NCI-H69 (cell line): ENCODE measurements around the gene TNIK.
A peak's percentile ranks its signal among the peaks of the same experiment; 100 is the strongest.

ENCODE experiments used
- DNase-seq: peaks from one replicate; lab custom pipeline; 2025; lab: John Stamatoyannopoulos, UW

Gene TNIK

DNA sequence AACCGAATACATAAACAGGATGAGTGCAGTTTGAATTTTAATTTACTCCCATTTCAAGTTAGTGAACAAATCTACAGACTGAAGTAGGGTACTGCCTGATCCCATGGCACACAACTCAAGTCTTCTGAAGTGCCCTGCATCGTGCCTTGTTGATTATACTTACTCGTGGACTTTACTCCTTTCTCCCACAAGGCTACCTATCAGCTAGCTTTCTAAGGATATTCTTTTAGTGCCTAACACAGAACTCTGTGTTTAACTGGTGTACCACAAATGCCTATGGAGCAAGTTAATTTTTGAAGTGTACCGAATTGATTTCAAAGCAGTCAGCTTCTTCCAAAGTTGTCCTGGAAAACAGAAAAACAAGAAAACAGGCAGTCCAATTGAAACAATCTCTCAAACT lies 119.8 kb downstream of the TNIK start:
- no peak for DNase-seq

DNA sequence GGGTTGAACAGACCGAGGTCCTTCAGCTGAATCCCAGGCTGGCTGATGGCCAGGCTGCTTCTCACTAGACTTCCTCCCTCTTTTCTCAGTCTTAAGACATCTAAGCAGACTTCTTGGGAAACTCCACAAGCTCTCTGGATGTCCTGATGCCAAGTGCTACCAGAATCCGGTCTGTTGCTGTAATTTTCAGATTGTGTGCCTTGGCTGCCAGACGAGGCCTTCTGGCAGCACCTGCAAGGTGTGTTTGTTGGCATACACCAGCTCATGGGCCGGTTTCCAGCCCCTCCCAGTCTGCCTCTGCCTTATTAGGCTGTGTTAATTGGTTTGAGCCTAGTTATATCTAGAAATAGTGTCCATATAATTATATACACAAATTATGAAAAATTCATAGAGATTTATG lies 120.6 kb downstream of the TNIK start:
- no peak for DNase-seq

DNA sequence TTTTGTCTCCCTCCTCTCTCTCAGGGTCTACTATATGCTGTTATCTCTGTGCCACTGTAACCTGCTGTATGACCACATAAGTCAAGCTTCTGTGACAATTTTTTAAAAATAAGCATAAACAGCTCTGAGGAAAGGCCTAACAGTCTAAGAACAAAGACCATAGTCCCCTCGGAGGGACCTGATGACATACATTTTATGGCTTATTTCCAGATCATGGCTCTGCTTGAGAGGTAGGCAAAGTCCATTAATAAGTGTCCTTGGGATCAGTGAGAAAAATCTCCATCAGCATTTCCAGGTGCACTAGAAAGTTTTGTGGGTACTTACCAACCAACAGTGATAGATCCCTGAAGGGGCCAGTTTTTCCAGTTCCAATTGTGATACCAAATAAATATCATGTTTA lies 123.8 kb downstream of the TNIK start:
- DNase-seq, result no peak

DNA sequence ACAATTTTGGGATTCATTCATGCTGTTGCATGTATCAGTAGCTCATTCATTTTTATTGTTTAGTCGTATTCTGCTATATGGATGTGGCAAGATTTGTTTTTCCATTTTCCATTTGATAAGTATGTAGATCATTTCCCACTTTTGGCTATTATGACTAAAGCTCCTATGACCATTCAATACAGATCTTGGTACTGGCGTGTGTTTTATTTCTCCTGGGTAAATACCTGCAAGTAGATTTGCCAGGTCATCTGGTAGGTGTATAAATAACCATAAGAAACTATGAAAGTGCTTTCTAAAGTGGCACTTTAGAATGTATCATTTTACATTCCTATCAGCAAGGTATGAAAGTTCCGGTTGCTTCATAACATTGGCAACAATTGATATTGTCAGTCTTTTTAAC lies 124.6 kb downstream of the TNIK start:
- no peak for DNase-seq

DNA sequence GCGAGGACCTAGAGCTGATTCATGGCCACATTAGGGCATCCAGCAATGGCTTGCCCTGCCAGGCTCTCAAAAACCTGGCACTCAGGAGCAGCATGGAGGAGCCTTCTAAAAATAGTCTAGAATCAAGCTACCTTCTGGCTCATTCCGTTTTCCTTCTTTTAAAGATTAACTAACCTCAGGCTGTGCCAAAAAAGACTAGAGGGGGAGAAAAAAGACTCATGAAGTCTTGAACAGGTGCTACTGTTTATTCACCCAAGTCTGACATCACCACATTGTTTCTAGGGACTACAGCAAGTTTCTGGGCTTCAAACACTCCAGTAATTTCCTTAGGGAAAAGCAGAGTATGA lies 125.8 kb downstream of the TNIK start:
- no peak for DNase-seq

DNA sequence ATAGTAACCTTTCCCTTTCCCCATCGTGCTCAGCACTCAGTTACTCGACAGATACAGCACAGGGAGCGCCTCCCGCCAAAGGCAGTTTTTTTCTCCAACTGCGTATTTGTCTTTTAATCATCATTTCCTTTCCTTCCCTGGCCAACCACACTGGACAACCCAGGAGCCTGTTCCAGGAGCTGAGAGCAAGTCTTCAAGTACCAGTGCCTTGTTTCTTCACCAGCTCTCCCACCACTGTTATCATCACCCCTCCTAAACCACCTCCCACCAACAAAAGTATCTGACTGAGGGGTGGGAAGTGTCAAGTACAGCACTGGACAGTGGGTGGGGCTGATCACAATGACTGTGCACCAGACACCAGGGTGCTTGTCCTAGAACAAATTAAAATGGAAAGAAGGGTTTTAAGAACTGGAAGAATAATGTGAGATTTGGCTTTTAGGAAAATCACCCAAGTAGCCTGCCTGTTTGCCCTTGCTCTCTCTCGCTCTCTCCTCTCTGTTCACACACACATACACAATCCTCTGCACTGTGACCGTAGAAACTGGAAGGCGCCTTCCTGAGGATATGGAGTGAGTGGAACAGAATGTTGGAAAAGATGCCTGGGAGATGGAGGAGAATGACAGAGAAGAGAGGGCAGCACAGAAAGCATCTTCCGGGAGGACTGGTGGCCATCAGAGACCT lies 126.3 kb downstream of the TNIK start:
- no peak for DNase-seq

DNA sequence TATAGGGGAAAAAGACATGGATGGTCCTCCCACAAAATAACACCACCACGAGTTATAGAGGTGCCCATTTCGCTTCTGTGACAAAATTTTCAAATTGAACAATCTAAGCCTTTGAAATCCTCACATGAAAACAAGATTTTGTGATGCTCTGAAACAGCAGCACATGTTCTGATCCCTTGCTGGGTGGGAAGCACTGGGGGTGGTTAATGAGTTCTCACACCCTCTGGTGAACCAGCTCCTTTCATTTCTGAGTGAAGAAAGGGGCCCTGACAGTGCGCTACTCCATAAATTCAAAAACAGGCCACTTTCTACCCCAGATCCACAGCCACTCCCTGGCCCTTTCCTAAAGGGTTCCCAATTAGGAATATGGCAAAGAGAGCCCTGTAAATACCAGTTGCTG lies 129.3 kb downstream of the TNIK start:
- no peak for DNase-seq

DNA sequence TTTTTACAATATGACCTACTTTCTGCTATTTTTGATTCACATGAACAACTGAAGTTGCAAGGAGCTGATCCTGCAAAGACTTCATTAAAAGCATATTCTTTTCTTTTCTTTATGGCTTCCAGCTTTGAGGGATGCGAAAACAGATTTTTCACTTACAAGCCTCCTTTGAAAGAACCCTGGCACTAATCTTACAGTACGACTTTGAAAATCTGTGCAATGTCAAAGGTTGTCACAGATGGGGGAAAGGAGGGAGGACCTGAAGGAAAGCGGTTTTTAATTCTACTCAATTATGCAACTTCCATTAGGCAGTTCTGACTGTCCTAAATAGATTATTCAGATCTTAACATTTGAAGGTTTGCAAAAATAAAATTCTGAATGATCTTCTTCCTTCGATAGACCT lies 130.5 kb downstream of the TNIK start:
- DNase-seq, result no peak

DNA sequence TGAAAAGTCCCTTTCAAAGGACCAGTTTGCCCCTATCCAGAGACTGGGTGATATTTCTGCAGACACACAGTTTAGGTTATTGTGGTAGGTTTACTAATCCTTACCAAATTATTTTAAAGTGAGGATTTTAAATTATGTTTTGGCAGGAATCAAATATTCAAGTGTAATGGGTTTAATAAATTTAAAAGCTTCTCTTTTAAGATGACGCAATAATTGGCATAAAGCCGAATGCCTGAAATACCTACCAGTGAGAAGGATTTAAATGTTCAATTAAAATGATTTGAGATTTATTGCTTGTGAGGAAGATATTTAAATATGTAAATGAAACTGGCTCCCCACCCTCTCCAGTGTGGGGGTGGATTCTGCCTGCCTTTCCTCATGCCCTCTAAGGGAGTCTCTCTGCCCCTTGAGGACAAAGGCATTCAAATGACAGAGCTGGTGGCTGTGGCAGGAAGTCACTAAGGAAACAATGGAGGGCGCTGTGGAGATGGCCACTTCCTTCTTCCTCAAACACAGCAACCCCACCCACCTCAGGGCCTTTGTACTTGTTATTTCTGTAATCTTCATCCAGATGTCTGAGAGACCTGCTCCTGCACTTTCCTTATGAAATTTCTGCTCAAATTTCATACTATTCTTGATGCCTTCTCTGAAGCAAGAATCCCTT lies 131.7 kb downstream of the TNIK start:
- peak; percentile 41 for DNase-seq

DNA sequence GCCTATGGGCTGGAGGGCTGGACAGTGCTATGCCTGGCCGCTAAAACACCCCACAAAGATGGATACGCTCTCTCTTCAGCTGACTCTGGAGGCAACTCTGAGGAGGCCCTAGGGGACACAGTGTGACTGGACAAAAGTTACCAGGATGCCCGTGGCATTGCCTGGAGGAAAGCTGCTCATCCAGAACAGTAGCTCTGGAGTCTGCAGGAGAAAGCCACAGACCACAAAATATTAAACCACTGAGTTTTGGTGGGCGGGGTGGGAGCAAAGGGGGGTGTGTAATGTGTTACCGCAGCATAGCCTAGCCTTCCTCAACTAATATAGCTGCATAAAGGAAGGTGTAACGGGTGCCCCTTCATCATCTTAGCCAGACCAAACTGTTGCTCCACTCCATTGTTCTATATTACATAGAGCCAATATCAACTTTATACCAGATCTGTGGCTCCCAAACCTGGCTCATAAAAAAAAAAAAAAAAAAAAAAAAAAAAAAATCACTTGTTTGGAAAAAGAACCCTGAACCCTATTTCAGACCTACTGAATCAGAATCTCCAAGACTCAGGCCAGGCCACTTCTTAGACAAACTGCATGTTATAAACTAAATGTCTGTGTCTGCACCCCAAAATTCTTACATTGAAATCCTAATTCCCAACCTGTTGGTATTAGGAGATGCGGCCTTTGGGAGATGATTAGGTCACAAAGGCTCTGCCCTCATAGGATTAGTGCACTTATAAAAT lies 132.6 kb downstream of the TNIK start:
- DNase-seq, result no peak

DNA sequence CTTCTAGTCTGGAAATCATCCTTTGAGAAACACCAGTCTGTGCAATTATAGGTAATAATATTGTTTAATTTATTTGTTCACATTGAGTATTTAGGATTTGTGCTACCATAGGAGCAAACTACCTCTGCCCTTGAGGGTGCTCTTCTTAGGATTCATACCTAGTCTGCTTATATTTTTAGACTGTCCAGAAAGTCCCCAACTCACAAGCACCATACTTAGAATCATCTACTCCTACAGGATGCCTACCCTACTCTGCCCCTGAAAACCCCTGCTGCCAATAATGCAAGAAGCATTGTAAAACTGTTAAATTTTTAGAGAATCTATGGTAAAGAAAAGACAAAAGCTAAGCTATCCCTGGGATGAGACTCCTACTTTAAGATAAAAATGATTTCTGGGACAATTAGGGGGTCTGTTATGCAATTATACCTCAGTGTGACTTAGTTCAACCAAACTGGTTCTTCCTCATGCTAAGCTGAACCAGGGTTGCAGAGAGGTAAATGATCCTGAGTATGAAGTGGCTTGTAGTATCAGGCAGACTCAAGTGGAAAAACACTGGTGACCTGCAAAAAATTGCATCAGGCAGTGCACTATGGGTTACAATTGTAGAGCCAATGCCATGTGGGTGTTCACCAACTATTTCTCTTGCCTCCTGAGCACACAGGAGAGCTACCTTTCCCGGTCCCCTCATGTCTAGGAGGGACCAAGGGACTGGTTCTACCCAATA lies 133.3 kb downstream of the TNIK start:
- no peak for DNase-seq

DNA sequence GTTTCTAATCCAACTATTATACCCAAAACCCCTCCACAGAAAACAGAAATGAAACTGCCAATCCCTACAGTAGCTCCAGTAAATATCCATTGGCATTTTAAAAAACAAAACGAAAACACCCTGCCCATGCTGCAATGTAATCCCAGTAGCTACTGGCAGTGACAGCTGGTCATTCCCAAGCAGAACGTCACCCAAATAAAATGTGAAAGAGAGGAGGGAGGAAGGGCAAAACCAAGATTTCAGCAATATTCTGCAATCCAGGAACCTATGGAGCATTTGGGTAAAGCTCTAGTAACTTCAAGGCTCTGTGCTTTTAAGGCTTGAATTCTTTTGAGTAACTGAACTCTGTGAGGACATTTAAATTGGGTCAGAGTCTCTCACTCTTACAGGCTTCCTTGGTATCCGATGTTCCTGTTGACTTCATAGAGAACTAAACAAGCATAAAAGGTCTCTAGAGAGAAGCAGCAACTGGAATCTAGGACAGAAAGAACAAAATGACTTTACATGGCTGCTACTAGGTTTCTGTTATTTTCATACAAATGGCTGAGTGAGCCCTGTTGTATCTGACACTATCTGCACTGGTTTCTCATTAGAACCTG lies 136.2 kb downstream of the TNIK start:
- DNase-seq, result no peak

DNA sequence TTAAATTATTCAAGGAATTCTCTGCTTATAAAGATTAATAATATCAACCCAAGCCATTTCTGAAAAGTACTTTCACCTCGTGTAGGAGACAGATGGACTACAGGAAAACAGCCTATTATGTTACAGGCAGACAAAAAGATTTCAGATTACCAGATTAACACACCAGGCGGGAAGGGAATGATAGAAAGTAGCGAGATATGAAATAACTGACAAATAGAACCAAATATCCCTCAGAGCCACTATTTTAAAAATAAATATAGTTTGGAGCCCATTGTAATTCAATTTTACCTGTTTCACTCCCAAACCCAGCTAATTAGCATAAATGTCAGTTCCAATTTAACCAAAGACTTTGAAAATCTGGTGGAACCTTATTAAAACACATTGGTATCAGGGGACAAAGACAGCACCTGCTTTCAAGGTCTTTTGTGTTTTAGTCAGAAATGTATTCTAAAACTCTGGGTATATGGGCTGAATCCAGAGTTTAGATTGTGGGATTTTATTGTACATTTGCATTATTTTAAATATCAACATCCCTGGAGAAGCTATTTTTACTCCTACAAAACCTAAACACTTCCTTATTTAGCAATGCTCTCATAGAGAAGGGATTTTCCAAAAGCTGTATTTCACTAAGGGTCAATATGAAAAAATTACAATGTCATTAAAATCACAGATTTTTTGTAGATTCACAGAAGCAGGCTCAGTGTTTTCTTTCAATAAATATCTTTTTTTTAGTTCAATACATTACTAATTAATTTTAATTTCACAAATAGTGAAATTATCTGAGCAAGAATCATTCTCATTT lies 138.4 kb downstream of the TNIK start:
- DNase-seq, result no peak

DNA sequence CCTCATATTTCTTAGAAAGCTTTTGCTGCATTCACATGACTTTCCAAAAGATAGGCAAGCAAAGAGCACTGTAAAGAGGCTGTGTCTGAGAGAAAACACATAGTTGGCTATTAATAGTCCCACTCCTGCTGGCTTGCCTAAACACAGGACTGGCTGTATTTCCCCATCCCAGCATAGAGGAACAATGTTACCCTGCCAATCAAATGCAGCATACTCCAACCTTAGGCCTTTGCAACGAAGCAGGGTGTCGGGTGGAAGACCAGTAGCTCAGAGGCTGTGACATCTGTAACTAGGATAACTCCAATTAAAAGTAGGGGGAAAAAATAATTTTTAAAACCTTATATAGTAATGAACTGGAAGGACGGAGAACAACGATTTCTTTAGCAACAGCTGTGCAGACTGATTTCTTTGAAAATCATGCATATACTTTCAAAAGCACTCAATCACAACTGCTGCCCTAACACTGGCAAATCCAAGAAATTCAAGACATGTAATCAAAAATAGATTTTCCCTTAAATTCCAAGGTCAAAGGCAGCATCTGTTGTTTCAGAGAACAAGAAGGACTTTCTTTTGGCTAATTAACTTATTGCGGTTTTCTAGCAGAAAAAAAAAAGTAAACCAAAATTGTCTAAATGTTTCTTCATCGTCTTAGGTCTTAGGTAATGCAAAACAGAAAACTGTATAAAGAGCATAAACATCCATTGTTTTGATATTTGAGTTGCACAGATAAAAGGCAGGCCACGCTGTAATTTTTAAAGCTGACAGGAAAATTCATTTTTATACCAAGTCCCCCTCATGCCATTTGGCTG lies 139.3 kb downstream of the TNIK start:
- DNase-seq, result no peak

DNA sequence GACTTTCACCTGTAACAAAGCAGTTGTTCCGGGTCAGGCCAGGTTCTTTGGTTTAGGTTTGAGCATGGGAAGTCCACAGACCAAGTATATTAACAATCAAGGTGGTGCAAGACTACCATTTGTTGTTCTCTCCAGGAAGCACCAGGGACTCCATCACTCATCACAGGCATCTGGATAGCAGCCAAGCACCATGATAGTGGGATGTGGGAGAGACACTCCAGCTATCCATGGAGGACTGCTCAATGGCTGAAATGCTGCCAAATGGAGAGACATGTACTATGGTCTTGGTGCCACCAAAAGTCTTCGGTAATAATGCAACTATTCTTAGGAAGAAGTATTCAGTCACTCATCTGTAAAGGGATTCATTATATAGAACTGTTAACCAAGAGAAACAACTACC lies 143.0 kb downstream of the TNIK start:
- peak; percentile 18 for DNase-seq

DNA sequence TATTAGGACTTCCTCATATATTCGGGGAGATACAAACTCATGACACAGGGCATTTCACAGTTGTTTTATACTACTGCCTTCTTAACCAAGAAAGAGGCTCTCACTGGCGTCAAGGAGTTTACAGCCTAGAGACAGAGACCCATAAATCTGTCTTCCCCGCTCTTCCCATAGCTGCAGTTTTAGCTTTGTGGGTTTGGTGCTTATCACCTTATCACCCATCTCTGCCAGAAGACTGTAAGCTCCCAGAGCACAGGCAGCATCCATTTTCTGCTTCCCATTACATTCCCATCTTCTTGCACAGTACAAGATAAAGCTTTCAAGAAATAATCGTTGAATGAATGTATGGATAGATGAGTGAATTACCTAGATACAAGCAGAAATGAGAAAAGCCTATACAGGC lies 144.3 kb downstream of the TNIK start:
- DNase-seq, result no peak

DNA sequence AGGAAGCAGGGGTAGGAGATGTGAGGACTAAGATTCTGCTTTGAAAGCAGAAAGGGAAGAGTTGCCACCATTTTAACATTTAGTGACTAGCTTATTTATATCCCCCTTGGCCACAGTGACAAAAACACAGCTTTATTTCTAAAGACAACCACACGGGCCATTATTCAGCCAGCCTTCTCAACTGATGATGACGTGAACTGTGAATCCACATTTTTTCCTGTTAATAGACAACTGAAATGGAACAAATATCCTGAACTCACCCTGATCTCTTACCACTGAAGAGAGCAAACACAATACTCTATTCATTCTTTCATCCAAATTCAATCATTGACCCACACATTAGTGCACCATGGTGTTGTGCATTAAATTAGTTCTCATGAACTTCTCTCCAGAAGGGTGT lies 145.1 kb downstream of the TNIK start:
- no peak for DNase-seq

DNA sequence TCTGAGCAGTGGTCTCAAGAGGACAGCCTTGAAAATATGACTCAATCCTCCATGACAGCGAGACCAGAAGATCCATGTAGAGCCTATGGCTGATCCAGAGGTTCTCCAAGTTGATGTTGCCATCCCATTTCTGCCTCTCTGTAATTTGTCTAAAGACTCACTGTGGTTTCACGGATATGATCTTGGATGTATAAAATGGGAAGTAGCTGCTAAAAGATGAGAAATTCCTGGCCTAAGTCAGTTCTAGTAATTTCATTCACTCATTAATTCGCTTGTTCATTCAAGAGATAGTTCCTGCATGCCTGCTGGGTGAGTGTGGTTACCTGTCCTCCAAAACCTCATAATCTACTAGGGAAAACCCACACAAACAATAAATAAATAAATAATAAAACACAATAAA lies 145.9 kb downstream of the TNIK start:
- DNase-seq, result no peak

DNA sequence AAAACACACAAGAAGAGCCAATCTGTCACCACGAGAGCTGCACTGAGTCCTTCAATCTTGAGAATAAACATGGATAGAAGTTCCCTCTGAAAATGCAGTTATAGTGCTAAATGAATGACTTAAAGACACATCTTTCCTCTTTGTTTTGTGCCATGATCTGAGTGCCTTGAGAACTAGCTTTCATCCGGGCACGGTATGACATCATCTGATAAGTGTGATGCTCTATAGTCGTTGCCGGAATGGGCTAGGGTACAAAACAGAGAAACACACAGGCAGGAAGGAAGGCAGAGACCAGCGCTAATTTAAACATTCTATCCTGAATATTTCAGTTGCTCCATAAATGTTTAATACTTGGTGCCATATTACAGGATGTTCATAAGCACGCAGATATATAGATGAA lies 146.5 kb downstream of the TNIK start:
- DNase-seq, result no peak

DNA sequence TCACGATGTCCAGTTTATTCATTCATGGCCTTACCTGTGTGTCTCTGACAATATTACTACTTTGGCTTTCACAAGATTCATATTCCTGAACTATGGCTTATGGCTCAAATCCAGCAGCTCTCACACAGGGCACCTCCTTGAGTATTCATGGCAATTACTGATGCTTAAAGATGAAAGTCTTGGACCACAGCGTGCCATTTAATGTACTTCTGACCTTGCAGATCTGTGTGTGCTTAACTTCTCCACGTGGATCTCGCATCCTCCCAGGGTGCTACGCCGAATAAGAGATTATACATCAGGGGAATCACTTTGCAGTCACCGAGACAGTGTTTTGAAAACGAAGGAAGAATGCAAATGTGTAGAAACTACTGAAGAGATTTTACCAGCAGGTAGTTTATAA lies 147.5 kb downstream of the TNIK start:
- no peak for DNase-seq

DNA sequence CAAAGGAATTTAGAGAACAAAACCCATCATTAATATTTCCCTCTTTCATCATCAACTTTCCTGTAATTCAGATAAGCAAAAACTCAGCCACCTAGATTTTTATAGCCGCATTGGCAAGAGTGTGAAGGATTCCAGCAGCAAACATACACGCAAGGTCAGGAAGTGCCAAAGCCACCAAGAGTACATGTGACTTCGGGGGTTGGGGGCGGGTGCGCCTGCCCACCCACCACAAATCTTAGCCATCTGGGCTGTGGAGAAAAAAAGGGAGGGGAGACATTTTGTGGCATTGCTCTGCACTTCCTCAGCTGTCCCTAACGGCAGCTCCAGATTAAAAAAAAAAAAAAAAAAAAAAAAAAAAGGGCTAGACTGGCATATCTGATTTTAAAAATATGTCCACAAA lies 148.4 kb downstream of the TNIK start:
- no peak for DNase-seq
